Measurements from ENCODE around the gene UBE2Z. TPM values are rescaled to one million over a fixed set of nuclear protein-coding genes. Genes with fewer than 3 reads are reported as not detected.

Gene UBE2Z
- total and polyA plus RNA-seq, 2 donors (not counting 3 experiments of a cell fraction or from before 2014, with no cell fraction given): 104 to 117 TPM

DNA sequence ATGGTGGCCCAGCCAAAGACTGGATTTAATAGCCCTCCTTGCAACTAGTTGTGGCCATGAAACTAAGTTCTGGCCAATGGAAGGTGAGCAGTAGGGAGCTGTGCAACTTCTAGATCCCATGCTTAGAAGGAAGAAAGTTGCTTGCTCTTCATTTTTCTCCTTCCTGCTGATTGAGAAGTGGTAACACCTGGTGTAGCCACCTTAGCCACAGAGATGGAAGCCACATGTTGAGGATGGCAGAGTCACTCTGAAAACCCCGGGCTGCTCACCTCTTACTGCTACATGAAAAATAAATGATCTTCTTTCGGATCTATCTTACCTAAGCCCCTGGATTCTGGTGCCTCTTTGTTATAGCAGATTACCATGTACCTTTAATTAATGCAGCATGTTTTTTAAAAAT, 25.9 kb upstream of the UBE2Z start:
- ChIA-PET CTCF (interaction anchor here (1.5 to 20.8 kb wide), 4 partner anchors 68 to 204 kb away, joined by 3 to 1186 read pairs (median 10); partner anchors contain the start of gene TTLL6), POLR2A (no interaction called here)
- Histone ChIP-seq H3K36me3 (ENCODE audit: control insufficient read depth in 2 of 2, extremely low read depth in 1 of 2, insufficient read depth in 2 of 2, low read length in 2 of 2) (no peaks in the 10 kb centered on the region), H2AFZ (ENCODE audit: low read depth, low read length) (no peak overlapping the region), H3K4me2 (ENCODE audit: insufficient read depth, low read length) (no peak overlapping the region), H3K79me2 (ENCODE audit: control insufficient read depth, insufficient read depth, low read length) (no peaks in the 10 kb centered on the region), H3K4me1 (ENCODE audit: control insufficient read depth, extremely low read depth, insufficient read depth, low read length) (no peaks in the 10 kb centered on the region), H3K9ac (replicated peaks; ENCODE audit: extremely low read depth, insufficient read depth, low read length) (no peak overlapping the region), H3K27ac (ENCODE audit: insufficient read depth, low read depth, low read length) (no peak overlapping the region), H3K4me3 (replicated peaks in 1 of 3; ENCODE audit: insufficient read depth in 1 of 3, low read depth in 1 of 3, low read length in 3 of 3) (no peak overlapping the region), H3K27me3 (ENCODE audit: control insufficient read depth in 2 of 2, insufficient read depth in 2 of 2, low read length in 2 of 2) (no peaks in the 10 kb centered on the region), H3K9me3 (replicated peaks; ENCODE audit: control insufficient read depth, insufficient read depth, low read length) (no peaks in the 10 kb centered on the region), H4K20me1 (replicated peaks; ENCODE audit: control insufficient read depth, extremely low read depth, insufficient read depth, low read length) (no peaks in the 10 kb centered on the region), H3K9me1 (replicated peaks; ENCODE audit: control insufficient read depth, extremely low read depth, insufficient read depth, low read length) (no peaks in the 10 kb centered on the region)
- intact Hi-C loops (cut with micrococcal nuclease): no loop called here
- no peak for TF ChIP-seq POLR2A (IDR thresholded peaks at IDR 0.05; ENCODE audit: low read depth, low read length)
- TF ChIP-seq GATA2 (IDR thresholded peaks at IDR 0.05; ENCODE audit: insufficient read depth, insufficient read length, low read depth, low read length): no peak
- no peak for TF ChIP-seq MYC (IDR thresholded peaks at IDR 0.05; ENCODE audit: low read depth, low read length)
- no peak for TF ChIP-seq POLR2AphosphoS5 (IDR thresholded peaks at IDR 0.05; ENCODE audit: insufficient read depth, low read depth, low read length)
- no peak for TF ChIP-seq EZH2 (IDR thresholded peaks at IDR 0.05; ENCODE audit: borderline replicate concordance, low read depth, low read length, severe bottlenecking)
- TF ChIP-seq FOS (IDR thresholded peaks at IDR 0.05; ENCODE audit: borderline replicate concordance, insufficient read depth, low read length): no peak
- TF ChIP-seq, protein P1, sequence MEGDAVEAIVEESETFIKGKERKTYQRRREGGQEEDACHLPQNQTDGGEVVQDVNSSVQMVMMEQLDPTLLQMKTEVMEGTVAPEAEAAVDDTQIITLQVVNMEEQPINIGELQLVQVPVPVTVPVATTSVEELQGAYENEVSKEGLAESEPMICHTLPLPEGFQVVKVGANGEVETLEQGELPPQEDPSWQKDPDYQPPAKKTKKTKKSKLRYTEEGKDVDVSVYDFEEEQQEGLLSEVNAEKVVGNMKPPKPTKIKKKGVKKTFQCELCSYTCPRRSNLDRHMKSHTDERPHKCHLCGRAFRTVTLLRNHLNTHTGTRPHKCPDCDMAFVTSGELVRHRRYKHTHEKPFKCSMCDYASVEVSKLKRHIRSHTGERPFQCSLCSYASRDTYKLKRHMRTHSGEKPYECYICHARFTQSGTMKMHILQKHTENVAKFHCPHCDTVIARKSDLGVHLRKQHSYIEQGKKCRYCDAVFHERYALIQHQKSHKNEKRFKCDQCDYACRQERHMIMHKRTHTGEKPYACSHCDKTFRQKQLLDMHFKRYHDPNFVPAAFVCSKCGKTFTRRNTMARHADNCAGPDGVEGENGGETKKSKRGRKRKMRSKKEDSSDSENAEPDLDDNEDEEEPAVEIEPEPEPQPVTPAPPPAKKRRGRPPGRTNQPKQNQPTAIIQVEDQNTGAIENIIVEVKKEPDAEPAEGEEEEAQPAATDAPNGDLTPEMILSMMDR (IDR thresholded peaks at IDR 0.05; ENCODE audit: extremely low read depth in 1 of 2, insufficient read depth in 1 of 2, low read depth in 1 of 2, low read length in 2 of 2): no peak
- no peak for TF ChIP-seq JUN (IDR thresholded peaks at IDR 0.05; ENCODE audit: borderline replicate concordance, insufficient read depth, insufficient read length, low read depth)
- TF ChIP-seq, protein P2, sequence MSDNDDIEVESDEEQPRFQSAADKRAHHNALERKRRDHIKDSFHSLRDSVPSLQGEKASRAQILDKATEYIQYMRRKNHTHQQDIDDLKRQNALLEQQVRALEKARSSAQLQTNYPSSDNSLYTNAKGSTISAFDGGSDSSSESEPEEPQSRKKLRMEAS (IDR thresholded peaks at IDR 0.05; ENCODE audit: insufficient read depth, insufficient read length): no peak
- no TSS peak for BruUV-seq (replicated peaks)
- DNase-seq (ENCODE audit: low read depth, low spot score) (no peak), FAIRE-seq (no peak)
- dilution Hi-C loops (cut with MboI; ENCODE audit: extremely low pct_ligation_motif_present, low sequenced_read_pairs): no loop called here

Data from endothelial cell of umbilical vein (primary cell).